H1 (cell line): Measurements from ENCODE around the gene ARID5A. TPM values are rescaled to one million over a fixed set of nuclear protein-coding genes. Genes with fewer than 3 reads are reported as not detected.

Experiments
- CTCF ChIA-PET: fragments of 300-600 bp; sonication (Branson Sonifier 250); formaldehyde crosslinking; loops from one replicate; lab custom pipeline; 2021; ENCODE audit not compliant: partially characterized antibody; lab: Charles Lee
- POLR2A ChIA-PET: fragments of 300-600 bp; sonication (Branson Sonifier 250); formaldehyde crosslinking; loops from one replicate; lab custom pipeline; 2021; ENCODE audit warnings: inconsistent platforms; ENCODE audit not compliant: partially characterized antibody; lab: Charles Lee
- DNase-seq, 2 experiments: peaks; one replicate each; pipeline versions ENCODE4 v3.0.0 to v3.0.0-alpha.2; 2010 to 2022; ENCODE audit warnings: low spot score in 2 of 2, low read depth in 1 of 2, mixed read lengths in 1 of 2
- FAIRE-seq: peaks from 2 replicates; lab custom pipeline; 2011; peaks lifted over from hg19 to GRCh38; lab: Jason Lieb, UNC
- H2AFZ ChIP-seq: 2 replicates; pipeline ENCODE4 v1.8.1; 2012; ENCODE audit warnings: low read length, inconsistent platforms
- H2AK5ac ChIP-seq: 2 replicates; pipeline ENCODE4 v1.6.1; 2013; ENCODE audit warnings: low read depth, low read length
- H2BK120ac ChIP-seq: replicated peaks from 2 replicates; pipeline ENCODE3; 2013; ENCODE audit warnings: low read depth, low read length, inconsistent platforms
- H2BK12ac ChIP-seq: 2 replicates; pipeline ENCODE4 v1.6.1; 2013; ENCODE audit warnings: low read depth, low read length
- H2BK15ac ChIP-seq: 2 replicates; pipeline ENCODE4 v1.6.1; 2013; ENCODE audit warnings: low read length
- H2BK20ac ChIP-seq: 2 replicates; pipeline ENCODE4 v1.6.1; 2013; ENCODE audit warnings: low read length
- H2BK5ac ChIP-seq: 2 replicates; pipeline ENCODE4 v1.6.1; 2013; ENCODE audit warnings: low read depth, low read length
- H3K14ac ChIP-seq: 2 replicates; pipeline ENCODE4 v1.6.1; 2013; ENCODE audit warnings: inconsistent platforms; ENCODE audit not compliant: insufficient read length
- H3K18ac ChIP-seq: 2 replicates; pipeline ENCODE4 v1.6.1; 2013; ENCODE audit warnings: low read length; ENCODE audit errors: extremely low read depth
- H3K23ac ChIP-seq: 2 replicates; pipeline ENCODE4 v1.6.1; 2013; ENCODE audit warnings: inconsistent platforms; ENCODE audit not compliant: insufficient read length
- H3K23me2 ChIP-seq: 2 replicates; pipeline ENCODE4 v1.6.1; 2013; ENCODE audit warnings: low read depth, low read length
- H3K27ac ChIP-seq: 2 replicates; pipeline ENCODE4 v1.6.1; 2011; ENCODE audit warnings: low read depth, low read length, inconsistent platforms
- H3K27me3 ChIP-seq, 4 experiments: replicated peaks in 1 of 4; 1 replicate in 1 of 4; 2 replicates in 3 of 4; pipeline versions ENCODE4 v1.6.1 to v1.8.1; 2011 to 2013; ENCODE audit warnings: low read length in 3 of 4, mild to moderate bottlenecking in 3 of 4, inconsistent platforms in 2 of 4, mixed read lengths in 2 of 4, moderate library complexity in 1 of 4; ENCODE audit not compliant: control insufficient read depth in 3 of 4, insufficient read depth in 3 of 4; ENCODE audit errors: extremely low read depth in 1 of 4
- H3K36me3 ChIP-seq, 4 experiments: 2 replicates each; pipeline versions ENCODE4 v1.6.1 to v1.8.1; 2011 to 2013; ENCODE audit warnings: mild to moderate bottlenecking in 4 of 4, low read length in 3 of 4, moderate library complexity in 2 of 4, control low read depth in 1 of 4, inconsistent platforms in 1 of 4; ENCODE audit not compliant: insufficient read depth in 4 of 4, control insufficient read depth in 2 of 4
- H3K4ac ChIP-seq: replicated peaks from 2 replicates; pipeline ENCODE3; 2013; ENCODE audit warnings: low read length, low read depth, mixed read lengths, inconsistent platforms; ENCODE audit not compliant: insufficient read length
- H3K4me1 ChIP-seq, 4 experiments: replicated peaks in 1 of 4; 1 replicate in 1 of 4; 2 replicates in 3 of 4; pipeline versions ENCODE4 v1.6.1 to v1.8.1; 2011 to 2013; ENCODE audit warnings: low read length in 3 of 4, inconsistent platforms in 2 of 4, mixed read lengths in 1 of 4; ENCODE audit not compliant: insufficient read depth in 4 of 4, control insufficient read depth in 3 of 4
- H3K4me2 ChIP-seq, 2 experiments: 2 replicates each; pipeline versions ENCODE4 v1.6.1 to v1.8.1; 2011 to 2013; ENCODE audit warnings: low read depth in 2 of 2, low read length in 2 of 2, control low read depth in 1 of 2, inconsistent platforms in 1 of 2, mild to moderate bottlenecking in 1 of 2; ENCODE audit not compliant: insufficient read depth in 1 of 2
- H3K4me3 ChIP-seq, 4 experiments: fragments of 200-600, 300-600 bp in 1 of 4; sonication (generic), shearing (Covaris generic), sonication (Bioruptor Twin) in 1 of 4; 2 replicates each; pipeline versions ENCODE4 v1.5.1 to v1.8.1; 2011 to 2016; ENCODE audit warnings: low read length in 4 of 4, low read depth in 3 of 4, control low read depth in 2 of 4, inconsistent platforms in 2 of 4, mild to moderate bottlenecking in 2 of 4, mixed read lengths in 1 of 4, moderate library complexity in 1 of 4; ENCODE audit not compliant: insufficient read depth in 2 of 4; ENCODE audit errors: extremely low read depth in 1 of 4
- H3K56ac ChIP-seq: replicated peaks from 2 replicates; pipeline ENCODE3; 2013; ENCODE audit warnings: low read depth, mild to moderate bottlenecking, mixed read lengths, low read length, inconsistent platforms; ENCODE audit not compliant: insufficient read length
- H3K79me1 ChIP-seq: 2 replicates; pipeline ENCODE4 v1.6.1; 2013; ENCODE audit warnings: low read depth, low read length, control low read depth
- H3K79me2 ChIP-seq, 2 experiments: 2 replicates each; pipeline versions ENCODE4 v1.6.1 to v1.8.1; 2012 to 2013; ENCODE audit warnings: low read length in 2 of 2, mild to moderate bottlenecking in 2 of 2, inconsistent platforms in 1 of 2; ENCODE audit not compliant: insufficient read depth in 2 of 2, control insufficient read depth in 1 of 2
- H3K9ac ChIP-seq, 4 experiments: replicated peaks in 1 of 4; 1 replicate in 1 of 4; 2 replicates in 3 of 4; pipeline versions ENCODE4 v1.6.1 to v1.8.1; 2011 to 2013; ENCODE audit warnings: low read depth in 3 of 4, low read length in 3 of 4, control low read depth in 2 of 4, mild to moderate bottlenecking in 2 of 4, moderate library complexity in 2 of 4, inconsistent platforms in 1 of 4; ENCODE audit errors: extremely low read depth in 1 of 4
- H3K9me3 ChIP-seq, 2 experiments: 2 replicates each; pipeline versions ENCODE4 v1.6.1 to v1.8.1; 2012 to 2013; ENCODE audit warnings: mild to moderate bottlenecking in 2 of 2, moderate library complexity in 2 of 2, control low read depth in 1 of 2, inconsistent platforms in 1 of 2, low read depth in 1 of 2, low read length in 1 of 2, mixed read lengths in 1 of 2; ENCODE audit not compliant: insufficient read depth in 2 of 2
- H4K20me1 ChIP-seq, 2 experiments: replicated peaks in 1 of 2; 2 replicates each; pipeline versions ENCODE3 to v1.8.1; 2011 to 2013; ENCODE audit warnings: inconsistent platforms in 2 of 2, low read length in 2 of 2, mild to moderate bottlenecking in 1 of 2; ENCODE audit not compliant: insufficient read depth in 2 of 2, control insufficient read depth in 1 of 2
- H4K5ac ChIP-seq: 2 replicates; pipeline ENCODE4 v1.6.1; 2013; ENCODE audit warnings: low read length, low read depth, mixed read lengths, inconsistent platforms; ENCODE audit not compliant: insufficient read length
- H4K8ac ChIP-seq: 2 replicates; pipeline ENCODE4 v1.8.0; 2013; ENCODE audit warnings: mild to moderate bottlenecking, moderate library complexity, low read length, inconsistent platforms; ENCODE audit not compliant: insufficient read depth; ENCODE audit errors: extremely low read depth
- H4K91ac ChIP-seq: replicated peaks from 2 replicates; pipeline ENCODE3; 2013; ENCODE audit warnings: low read length, mixed read lengths, inconsistent platforms; ENCODE audit not compliant: insufficient read length
- CTBP2 ChIP-seq: IDR thresholded peaks from 2 replicates; pipeline ENCODE4 v1.7.0; 2011; ENCODE audit warnings: borderline replicate concordance, mild to moderate bottlenecking, moderate library complexity, mixed read lengths, low read length; ENCODE audit not compliant: insufficient read depth, insufficient read length
- EGR1 ChIP-seq: IDR thresholded peaks from 2 replicates; pipeline ENCODE4 v1.6.1; 2011; ENCODE audit warnings: low read depth, low read length, borderline replicate concordance
- HDAC6 ChIP-seq: IDR thresholded peaks from one replicate; pipeline ENCODE4 v1.7.1; 2012; ENCODE audit warnings: low read depth, mild to moderate bottlenecking, inconsistent platforms, low read length, moderate library complexity
- NANOG ChIP-seq: IDR thresholded peaks from 2 replicates; pipeline ENCODE4 v1.6.1; 2011; ENCODE audit warnings: low read length, low read depth, mild to moderate bottlenecking, inconsistent platforms; ENCODE audit not compliant: insufficient read depth, poor library complexity, severe bottlenecking
- NRF1 ChIP-seq: IDR thresholded peaks from 2 replicates; pipeline ENCODE4 v1.6.1; 2011; ENCODE audit warnings: mild to moderate bottlenecking, low read depth, low read length, improper control_type of control experiment
- RAD21 ChIP-seq, 2 experiments: IDR thresholded peaks in 1 of 2; conservative IDR thresholded peaks in 1 of 2; 2 replicates each; pipeline ENCODE4 v1.6.1; 2011; ENCODE audit warnings: low read depth in 2 of 2, low read length in 2 of 2, improper control_type of control experiment in 1 of 2, inconsistent platforms in 1 of 2, mild to moderate bottlenecking in 1 of 2, moderate library complexity in 1 of 2
- RFX5 ChIP-seq: IDR thresholded peaks from 2 replicates; pipeline ENCODE4 v1.6.1; 2011; ENCODE audit warnings: low read depth, low read length, improper control_type of control experiment, borderline replicate concordance
- RNF2 ChIP-seq: fragments of 200-900, 300-1000 bp; sonication (generic); IDR thresholded peaks from 2 replicates; pipeline ENCODE4 v1.7.1; 2016; ENCODE audit warnings: borderline replicate concordance, low read depth, mild to moderate bottlenecking, antibody characterized with exemption, low read length; ENCODE audit not compliant: poor library complexity, severe bottlenecking; ENCODE audit errors: missing control alignments
- SIX5 ChIP-seq: IDR thresholded peaks from 2 replicates; pipeline ENCODE4 v1.6.1; 2011; ENCODE audit warnings: mild to moderate bottlenecking, low read depth, low read length
- SP2 ChIP-seq: IDR thresholded peaks from 2 replicates; pipeline ENCODE4 v1.6.1; 2012; ENCODE audit warnings: mild to moderate bottlenecking, low read length, inconsistent platforms
- TAF1 ChIP-seq: IDR thresholded peaks from 2 replicates; pipeline ENCODE4 v1.6.1; 2011; ENCODE audit warnings: mild to moderate bottlenecking, low read depth, low read length
- WGBS, 2 experiments: shearing (Covaris generic) in 1 of 2; methylation state at CpG; one replicate each; pipeline versions ENCODE4 v1.1.6 to v1.1.7; 2013 to 2015; ENCODE audit warnings: low lambda C conversion rate in 2 of 2, mixed read lengths in 2 of 2, inconsistent platforms in 1 of 2, low coverage in 1 of 2, missing lambda C conversion rate in 1 of 2; ENCODE audit not compliant: insufficient replicate concordance in 2 of 2, insufficient coverage in 1 of 2, insufficient read length in 1 of 2; ENCODE audit errors: extremely low coverage in 1 of 2, missing lambda C conversion rate in 1 of 2; 5-methylcytosine and 5-hydroxymethylcytosine counted together
- polyA plus RNA-seq, 7 experiments: library from polyadenylated mRNA; depleted of rRNA in 3 of 7; stranded (reverse) in 5 of 7; unstranded in 2 of 7; fragments of >200 nt in 5 of 7; fragments of 200-250 nt in 2 of 7; gene quantifications; 1 replicate in 5 of 7; 2 replicates in 1 of 7; 4 replicates in 1 of 7; pipeline versions ENCODE4 v1.2.1 to v1.2.3, GENCODE V29; 2011 to 2013; ENCODE audit warnings: missing spikeins in 2 of 7, mixed read lengths in 2 of 7
- total RNA-seq: library from RNA; stranded (reverse); fragmentation: NEBNext Ultra II Directional; extraction: Animal tissue kit (Norgen Biotek cat#: 25700); gene quantifications from 2 replicates; pipeline ENCODE4 v1.2.1, GENCODE V29; 2021

The ARID5A gene
- total and polyA plus RNA-seq, 2 of the 8 experiments (the other 6 are each of a cell fraction or from before 2014, with no cell fraction given): 3.3 to 5.3 TPM

GRCh38 chr2:96501886-96502810 is 34.4 kb upstream of the ARID5A start:
- no peak overlapping the region for H3K4me3 ChIP-seq
- no peak overlapping the region for H4K91ac ChIP-seq
- no peak overlapping the region for H3K18ac ChIP-seq
- H3K9me3 ChIP-seq: no peaks in the 10 kb centered on the region
- H2BK15ac ChIP-seq: no peak overlapping the region
- H4K5ac ChIP-seq: no peak overlapping the region
- ChIA-PET POLR2A (no interaction called here), CTCF (interaction anchor here (0.6 to 1.7 kb wide), 2 partner anchors 24 to 95 kb away, joined by 3 to 5 read pairs; no protein-coding TSS in a partner anchor)
- FAIRE-seq (no peak), DNase-seq (peak in 1 of 2 experiments; percentile 44)
- H3K79me1 ChIP-seq: no peaks in the 10 kb centered on the region
- H3K56ac ChIP-seq: no peak overlapping the region
- no peaks in the 10 kb centered on the region for H3K36me3 ChIP-seq
- H3K14ac ChIP-seq: no peak overlapping the region
- H2AK5ac ChIP-seq: no peak overlapping the region
- no peak overlapping the region for H3K4me2 ChIP-seq
- H3K4ac ChIP-seq: no peak overlapping the region
- H4K8ac ChIP-seq: 0 out of 2 replicates have a peak overlapping the region, but pooled peaks have one; percentile 43
- H2AFZ ChIP-seq: peak overlapping the region; percentile 91; the same call in 1 of the 2 replicates
- no peak overlapping the region for H2BK120ac ChIP-seq
- no peak overlapping the region for H2BK12ac ChIP-seq
- no peaks in the 10 kb centered on the region for H4K20me1 ChIP-seq
- H3K4me1 ChIP-seq: peaks cover 0 to 3% (median 0%) of the 10 kb centered on the region in 4 experiments; a peak in 1 of 7 replicates
- WGBS, 2 experiments: 87% methylated on average over 15 of the region's 16 CpGs; no CpG with 5 or more reads in 1 of the 2 experiments
- no peak overlapping the region for H2BK20ac ChIP-seq
- H3K23me2 ChIP-seq: no peaks in the 10 kb centered on the region
- H2BK5ac ChIP-seq: no peak overlapping the region
- no peak overlapping the region for H3K23ac ChIP-seq
- H3K79me2 ChIP-seq: no peaks in the 10 kb centered on the region
- no peak overlapping the region for H3K9ac ChIP-seq
- no peaks in the 10 kb centered on the region for H3K27me3 ChIP-seq
- no peak overlapping the region for H3K27ac ChIP-seq
- no peak for TF ChIP-seq EGR1
- no peak for TF ChIP-seq RFX5
- TF ChIP-seq HDAC6: no peak
- no peak for TF ChIP-seq SIX5
- TF ChIP-seq RNF2: no peak
- TF ChIP-seq RAD21 (IDR thresholded peaks at IDR 0.05 in 1 of 2, conservative IDR thresholded peaks at IDR 0.05 in 1 of 2; ENCODE audit: low read depth in 2 of 2, low read length in 2 of 2): no peak
- TF ChIP-seq CTBP2: no peak
- no peak for TF ChIP-seq NANOG
- no peak for TF ChIP-seq NRF1
- TF ChIP-seq SP2: no peak
- TF ChIP-seq TAF1: no peak
